ENCODE data around the gene DPP10. TPM values are rescaled to one million over a fixed set of nuclear protein-coding genes. Genes with fewer than 3 reads are reported as not detected.

DPP10 gene
- total RNA-seq, 1 experiment from 2014 or later: not detected

DNA sequence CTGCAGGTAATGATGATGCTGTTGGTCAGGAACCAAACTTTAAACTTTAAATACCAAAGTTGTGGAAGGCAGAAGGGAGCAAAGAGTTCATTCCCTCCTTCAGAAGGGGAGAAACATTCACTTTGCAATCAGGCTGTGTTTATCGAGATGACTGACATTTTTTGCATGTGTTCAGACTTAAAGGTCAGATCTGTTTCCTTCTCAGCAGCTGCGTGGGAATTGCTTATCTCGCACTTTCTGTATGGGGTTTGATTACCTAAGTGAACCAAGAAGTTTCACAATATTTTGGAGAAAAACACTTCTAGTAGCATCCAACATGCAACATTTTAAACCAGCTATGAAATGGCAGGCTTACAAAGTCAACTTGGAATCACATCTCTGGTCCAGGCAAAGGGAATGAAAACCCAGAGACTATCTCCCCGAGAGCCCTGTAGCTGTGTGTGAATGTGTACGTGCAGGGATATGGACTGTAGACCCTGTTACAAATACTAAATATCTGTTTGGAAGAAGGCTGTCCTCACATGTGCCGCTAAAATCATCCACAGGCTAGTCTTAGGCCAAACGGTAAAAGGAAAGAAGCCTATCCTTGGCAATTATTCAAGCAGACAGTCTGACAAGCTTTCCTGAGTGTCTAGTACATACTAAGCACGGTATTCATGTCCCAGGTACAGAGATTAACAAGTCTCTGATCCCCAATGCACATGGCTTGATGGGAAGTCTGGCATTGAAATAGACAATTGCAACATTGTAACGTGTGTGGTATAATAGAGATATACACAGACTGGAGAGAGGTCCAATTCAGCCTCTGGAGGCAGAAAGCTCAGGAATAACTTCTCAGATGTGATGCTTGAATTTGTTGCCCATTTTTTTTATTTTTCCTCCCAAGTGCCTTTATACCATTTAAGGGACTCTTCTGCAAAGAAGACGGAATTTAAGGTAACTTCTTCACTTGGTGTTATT lies 483.1 kb downstream of the DPP10 start:
- no peak overlapping the region for H3K27ac ChIP-seq (ENCODE audit: low read length)
- H3K9me3 ChIP-seq (ENCODE audit: control insufficient read depth, insufficient read depth, low read depth, low read length): no peaks in the 10 kb centered on the region
- ATAC-seq (no peak), DNase-seq (ENCODE audit: low read depth, low spot score) (no peak)
- H3K27me3 ChIP-seq (ENCODE audit: control insufficient read depth, insufficient read depth, low read length): no peaks in the 10 kb centered on the region
- CTCF ChIA-PET: no interaction called here
- H3K4me3 ChIP-seq (ENCODE audit: low read depth in 2 of 2, low read length in 2 of 2): no peak overlapping the region
- in situ Hi-C loops (cut with HindIII; ENCODE audit: low pct_unique_long_range_greater_than_20kb, low sequenced_read_pairs): no loop called here
- TF ChIP-seq, protein P1, sequence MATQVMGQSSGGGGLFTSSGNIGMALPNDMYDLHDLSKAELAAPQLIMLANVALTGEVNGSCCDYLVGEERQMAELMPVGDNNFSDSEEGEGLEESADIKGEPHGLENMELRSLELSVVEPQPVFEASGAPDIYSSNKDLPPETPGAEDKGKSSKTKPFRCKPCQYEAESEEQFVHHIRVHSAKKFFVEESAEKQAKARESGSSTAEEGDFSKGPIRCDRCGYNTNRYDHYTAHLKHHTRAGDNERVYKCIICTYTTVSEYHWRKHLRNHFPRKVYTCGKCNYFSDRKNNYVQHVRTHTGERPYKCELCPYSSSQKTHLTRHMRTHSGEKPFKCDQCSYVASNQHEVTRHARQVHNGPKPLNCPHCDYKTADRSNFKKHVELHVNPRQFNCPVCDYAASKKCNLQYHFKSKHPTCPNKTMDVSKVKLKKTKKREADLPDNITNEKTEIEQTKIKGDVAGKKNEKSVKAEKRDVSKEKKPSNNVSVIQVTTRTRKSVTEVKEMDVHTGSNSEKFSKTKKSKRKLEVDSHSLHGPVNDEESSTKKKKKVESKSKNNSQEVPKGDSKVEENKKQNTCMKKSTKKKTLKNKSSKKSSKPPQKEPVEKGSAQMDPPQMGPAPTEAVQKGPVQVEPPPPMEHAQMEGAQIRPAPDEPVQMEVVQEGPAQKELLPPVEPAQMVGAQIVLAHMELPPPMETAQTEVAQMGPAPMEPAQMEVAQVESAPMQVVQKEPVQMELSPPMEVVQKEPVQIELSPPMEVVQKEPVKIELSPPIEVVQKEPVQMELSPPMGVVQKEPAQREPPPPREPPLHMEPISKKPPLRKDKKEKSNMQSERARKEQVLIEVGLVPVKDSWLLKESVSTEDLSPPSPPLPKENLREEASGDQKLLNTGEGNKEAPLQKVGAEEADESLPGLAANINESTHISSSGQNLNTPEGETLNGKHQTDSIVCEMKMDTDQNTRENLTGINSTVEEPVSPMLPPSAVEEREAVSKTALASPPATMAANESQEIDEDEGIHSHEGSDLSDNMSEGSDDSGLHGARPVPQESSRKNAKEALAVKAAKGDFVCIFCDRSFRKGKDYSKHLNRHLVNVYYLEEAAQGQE (IDR thresholded peaks at IDR 0.05; ENCODE audit: insufficient read depth in 1 of 2, low read depth in 2 of 2, low read length in 1 of 2): no peak
- TF ChIP-seq SIN3A (IDR thresholded peaks at IDR 0.05; ENCODE audit: borderline replicate concordance, insufficient read depth, low read depth, low read length) (no peak), POLR2AphosphoS5 (IDR thresholded peaks at IDR 0.05; ENCODE audit: low read depth, low read length) (no peak)
- TF ChIP-seq, protein P2, sequence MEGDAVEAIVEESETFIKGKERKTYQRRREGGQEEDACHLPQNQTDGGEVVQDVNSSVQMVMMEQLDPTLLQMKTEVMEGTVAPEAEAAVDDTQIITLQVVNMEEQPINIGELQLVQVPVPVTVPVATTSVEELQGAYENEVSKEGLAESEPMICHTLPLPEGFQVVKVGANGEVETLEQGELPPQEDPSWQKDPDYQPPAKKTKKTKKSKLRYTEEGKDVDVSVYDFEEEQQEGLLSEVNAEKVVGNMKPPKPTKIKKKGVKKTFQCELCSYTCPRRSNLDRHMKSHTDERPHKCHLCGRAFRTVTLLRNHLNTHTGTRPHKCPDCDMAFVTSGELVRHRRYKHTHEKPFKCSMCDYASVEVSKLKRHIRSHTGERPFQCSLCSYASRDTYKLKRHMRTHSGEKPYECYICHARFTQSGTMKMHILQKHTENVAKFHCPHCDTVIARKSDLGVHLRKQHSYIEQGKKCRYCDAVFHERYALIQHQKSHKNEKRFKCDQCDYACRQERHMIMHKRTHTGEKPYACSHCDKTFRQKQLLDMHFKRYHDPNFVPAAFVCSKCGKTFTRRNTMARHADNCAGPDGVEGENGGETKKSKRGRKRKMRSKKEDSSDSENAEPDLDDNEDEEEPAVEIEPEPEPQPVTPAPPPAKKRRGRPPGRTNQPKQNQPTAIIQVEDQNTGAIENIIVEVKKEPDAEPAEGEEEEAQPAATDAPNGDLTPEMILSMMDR (IDR thresholded peaks at IDR 0.05): no peak
- no peaks in the 10 kb centered on the region for H3K4me1 ChIP-seq (ENCODE audit: control insufficient read depth, insufficient read depth, low read length)
- BruUV-seq (replicated peaks): no TSS peak
- intact Hi-C loops (cut with micrococcal nuclease; ENCODE audit: unreplicated experiment): no loop called here
- H3K36me3 ChIP-seq (ENCODE audit: control insufficient read depth, insufficient read depth, low read length): no peaks in the 10 kb centered on the region
- POLR2A ChIA-PET: no interaction called here

DNA sequence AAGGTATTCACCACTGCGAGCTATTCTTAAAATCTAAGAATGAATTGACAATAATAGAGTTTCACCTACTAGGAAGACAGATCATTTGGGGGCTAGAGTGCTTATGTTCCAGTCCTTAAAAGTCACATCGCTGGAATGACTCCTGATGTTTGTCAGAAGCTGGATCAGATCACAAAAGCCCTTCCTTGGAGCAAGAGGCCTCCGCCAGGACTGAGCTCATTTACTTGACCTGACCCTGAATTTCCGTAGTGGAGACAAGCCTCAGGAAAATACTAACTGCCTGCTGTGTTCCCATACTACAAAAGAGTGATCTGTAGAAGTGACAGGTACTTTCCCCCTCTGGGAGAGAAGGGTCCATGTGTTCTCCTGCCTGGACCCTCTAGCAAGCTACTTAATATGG lies 483.9 kb downstream of the DPP10 start:
- no peaks in the 10 kb centered on the region for H3K27me3 ChIP-seq (ENCODE audit: control insufficient read depth, insufficient read depth, low read length)
- no peaks in the 10 kb centered on the region for H3K36me3 ChIP-seq (ENCODE audit: control insufficient read depth, insufficient read depth, low read length)
- H3K27ac ChIP-seq (ENCODE audit: low read length): no peak overlapping the region
- ChIA-PET POLR2A (no interaction called here), CTCF (no interaction called here)
- BruUV-seq (replicated peaks): no TSS peak
- ATAC-seq (no peak), DNase-seq (ENCODE audit: low read depth, low spot score) (no peak)
- in situ Hi-C loops (cut with HindIII; ENCODE audit: low pct_unique_long_range_greater_than_20kb, low sequenced_read_pairs): no loop called here
- no peaks in the 10 kb centered on the region for H3K9me3 ChIP-seq (ENCODE audit: control insufficient read depth, insufficient read depth, low read depth, low read length)
- no peak overlapping the region for H3K4me3 ChIP-seq (ENCODE audit: low read depth in 2 of 2, low read length in 2 of 2)
- intact Hi-C loops (cut with micrococcal nuclease; ENCODE audit: unreplicated experiment): no loop called here
- H3K4me1 ChIP-seq (ENCODE audit: control insufficient read depth, insufficient read depth, low read length): no peaks in the 10 kb centered on the region
- TF ChIP-seq TCF7L2 (IDR thresholded peaks at IDR 0.05; ENCODE audit: low read depth, low read length) (no peak), POLR2AphosphoS5 (IDR thresholded peaks at IDR 0.05; ENCODE audit: low read depth, low read length) (no peak), SIN3A (IDR thresholded peaks at IDR 0.05; ENCODE audit: borderline replicate concordance, insufficient read depth, low read depth, low read length) (no peak)
- TF ChIP-seq, protein P1 (IDR thresholded peaks at IDR 0.05; ENCODE audit: insufficient read depth in 1 of 2, low read depth in 2 of 2, low read length in 1 of 2): no peak
- TF ChIP-seq, protein P2 (IDR thresholded peaks at IDR 0.05): no peak
